B cell (primary cell): ENCODE measurements around the gene DLX2. TPM values are rescaled to one million over a fixed set of nuclear protein-coding genes. Genes with fewer than 3 reads are reported as not detected.

ENCODE experiments used
- ATAC-seq: fragments of 200-7000 bp; cut with Tn5 transposase; one replicate; pipeline ENCODE4 v1.10.0; 2021; ENCODE audit warnings: low read depth, mild to moderate bottlenecking, moderate number of reproducible peaks, moderate library complexity
- CTCF ChIA-PET: fragments of 350-600 bp; sonication (Branson Sonifier 250); formaldehyde crosslinking; loops from one replicate; lab custom pipeline; 2021; ENCODE audit warnings: antibody characterized with exemption, inconsistent platforms; lab: Charles Lee
- POLR2A ChIA-PET: fragments of 350-600 bp; sonication (Branson Sonifier 250); formaldehyde crosslinking; loops from one replicate; lab custom pipeline; 2021; ENCODE audit warnings: antibody characterized with exemption; lab: Charles Lee
- DNase-seq: peaks from one replicate; pipeline ENCODE4 v3.0.0; 2013
- H2AFZ ChIP-seq: 2 replicates; pipeline ENCODE4 v1.6.1; 2012; ENCODE audit warnings: mild to moderate bottlenecking, low read depth, low read length; ENCODE audit not compliant: insufficient read depth, poor library complexity, severe bottlenecking
- H3K27ac ChIP-seq, 2 donors: 1 replicate in 1 of 2; 2 replicates in 1 of 2; pipeline ENCODE4 v1.5.1; 2012 to 2013; ENCODE audit warnings: low read length in 2 of 2, mild to moderate bottlenecking in 2 of 2, moderate library complexity in 1 of 2
- H3K27me3 ChIP-seq, 4 experiments: fragments of 200-600 bp in 1 of 4; sonication (generic) in 1 of 4; replicated peaks in 1 of 4; 1 replicate in 2 of 4; 2 replicates in 2 of 4; pipeline versions ENCODE4 v1.6.1 to v1.7.0; 2013 to 2016; ENCODE audit warnings: low read length in 3 of 4, mild to moderate bottlenecking in 2 of 4, mixed read lengths in 1 of 4, moderate library complexity in 1 of 4; ENCODE audit not compliant: insufficient read depth in 4 of 4, control insufficient read depth in 3 of 4; ENCODE audit errors: control extremely low read depth in 1 of 4
- H3K36me3 ChIP-seq, 2 experiments: replicated peaks in 1 of 2; 1 replicate in 1 of 2; 2 replicates in 1 of 2; pipeline versions ENCODE4 v1.6.1 to v1.7.1; 2013; ENCODE audit warnings: low read length in 1 of 2; ENCODE audit not compliant: insufficient read depth in 2 of 2, control insufficient read depth in 1 of 2; ENCODE audit errors: control extremely low read depth in 1 of 2, extremely low read depth in 1 of 2
- H3K4me1 ChIP-seq, 2 donors: fragments of 200-600 bp in 1 of 2; sonication (generic) in 1 of 2; 1 replicate in 1 of 2; 2 replicates in 1 of 2; pipeline versions ENCODE4 v1.5.1 to v1.6.1; 2013 to 2017; ENCODE audit warnings: low read length in 2 of 2; ENCODE audit not compliant: control insufficient read depth in 2 of 2, insufficient read depth in 2 of 2
- H3K4me2 ChIP-seq: replicated peaks from 2 replicates; pipeline ENCODE3; 2012; ENCODE audit warnings: mild to moderate bottlenecking, low read depth, low read length; ENCODE audit not compliant: poor library complexity, severe bottlenecking
- H3K4me3 ChIP-seq, 5 experiments: fragments of 200-600 bp in 1 of 5; sonication (generic) in 1 of 5; 1 replicate in 3 of 5; 2 replicates in 2 of 5; pipeline versions ENCODE4 v1.5.1 to v1.7.0; 2011 to 2016; ENCODE audit warnings: low read length in 4 of 5, mild to moderate bottlenecking in 4 of 5, low read depth in 2 of 5, control low read depth in 1 of 5, moderate library complexity in 1 of 5; ENCODE audit not compliant: insufficient read depth in 1 of 5; ENCODE audit errors: control extremely low read depth in 1 of 5, extremely low read depth in 1 of 5
- H3K79me2 ChIP-seq: fragments of 200-600 bp; sonication (generic); one replicate; pipeline ENCODE4 v1.6.0; 2016; ENCODE audit warnings: low read length; ENCODE audit not compliant: control insufficient read depth, insufficient read depth
- H3K9ac ChIP-seq: fragments of 200-600 bp; sonication (generic); 2 replicates; pipeline ENCODE4 v1.6.1; 2017; ENCODE audit warnings: mild to moderate bottlenecking, low read length, moderate library complexity
- H3K9me3 ChIP-seq, 3 donors: one replicate each; pipeline versions ENCODE4 v1.6.1 to v1.7.1; 2013; ENCODE audit warnings: low read length in 2 of 3; ENCODE audit not compliant: control insufficient read depth in 2 of 3, insufficient read depth in 1 of 3; ENCODE audit errors: control extremely low read depth in 1 of 3
- H4K20me1 ChIP-seq: 2 replicates; pipeline ENCODE4 v1.6.0; 2012; ENCODE audit warnings: mild to moderate bottlenecking, low read length; ENCODE audit not compliant: insufficient read depth, control insufficient read depth, poor library complexity, severe bottlenecking
- H3K27ac Mint-ChIP-seq: one replicate; pipeline ENCODE4 v1.8.0; 2021; ENCODE audit warnings: mixed read lengths
- H3K27me3 Mint-ChIP-seq: one replicate; pipeline ENCODE4 v1.8.0; 2021; ENCODE audit warnings: mixed read lengths
- H3K4me1 Mint-ChIP-seq: one replicate; pipeline ENCODE4 v1.8.0; 2021; ENCODE audit warnings: mixed read lengths
- H3K4me3 Mint-ChIP-seq: one replicate; pipeline ENCODE4 v1.8.0; 2021; ENCODE audit warnings: mixed read lengths
- H3K9me3 Mint-ChIP-seq: one replicate; pipeline ENCODE4 v1.8.0; 2022; ENCODE audit warnings: mixed read lengths; ENCODE audit not compliant: insufficient read depth
- EZH2 ChIP-seq: IDR thresholded peaks from 2 replicates; pipeline ENCODE4 v1.6.1; 2012; ENCODE audit warnings: borderline replicate concordance, low read depth, mild to moderate bottlenecking, moderate library complexity, low read length; ENCODE audit not compliant: insufficient read depth, poor library complexity, severe bottlenecking
- WGBS: methylation state at CpG from one replicate; pipeline ENCODE4 v1.1.5; 2013; ENCODE audit warnings: missing lambda C conversion rate; ENCODE audit not compliant: insufficient coverage; 5-methylcytosine and 5-hydroxymethylcytosine counted together
- intact Hi-C: fragments of 100-400 bp; cut with micrococcal nuclease; formaldehyde crosslinking; loops from one replicate; pipeline ENCODE4 v1.10.0; 2022
- polyA plus RNA-seq: library from polyadenylated mRNA; depleted of rRNA; stranded (reverse); fragments of >200 nt; gene quantifications from 2 replicates; pipeline ENCODE4 v1.2.3, GENCODE V29; 2012
- total RNA-seq, 2 donors: library from RNA; stranded (reverse); fragments of 120-200 nt in 1 of 2; gene quantifications; 1 replicate in 1 of 2; 2 replicates in 1 of 2; pipeline versions ENCODE4 v1.2.3 to v1.2.4, GENCODE V29; 2013 to 2022
- TF ChIP-seq, protein P1 (sequence below): fragments of 200-600 bp; IDR thresholded peaks from one replicate; pipeline ENCODE4 v1.8.0; 2022; ENCODE audit warnings: antibody characterized with exemption, mild to moderate bottlenecking

DLX2 gene
- total and polyA plus RNA-seq, 2 donors (not counting 1 experiment from before 2014, with no cell fraction given): 0.13 to 0.52 TPM

DNA sequence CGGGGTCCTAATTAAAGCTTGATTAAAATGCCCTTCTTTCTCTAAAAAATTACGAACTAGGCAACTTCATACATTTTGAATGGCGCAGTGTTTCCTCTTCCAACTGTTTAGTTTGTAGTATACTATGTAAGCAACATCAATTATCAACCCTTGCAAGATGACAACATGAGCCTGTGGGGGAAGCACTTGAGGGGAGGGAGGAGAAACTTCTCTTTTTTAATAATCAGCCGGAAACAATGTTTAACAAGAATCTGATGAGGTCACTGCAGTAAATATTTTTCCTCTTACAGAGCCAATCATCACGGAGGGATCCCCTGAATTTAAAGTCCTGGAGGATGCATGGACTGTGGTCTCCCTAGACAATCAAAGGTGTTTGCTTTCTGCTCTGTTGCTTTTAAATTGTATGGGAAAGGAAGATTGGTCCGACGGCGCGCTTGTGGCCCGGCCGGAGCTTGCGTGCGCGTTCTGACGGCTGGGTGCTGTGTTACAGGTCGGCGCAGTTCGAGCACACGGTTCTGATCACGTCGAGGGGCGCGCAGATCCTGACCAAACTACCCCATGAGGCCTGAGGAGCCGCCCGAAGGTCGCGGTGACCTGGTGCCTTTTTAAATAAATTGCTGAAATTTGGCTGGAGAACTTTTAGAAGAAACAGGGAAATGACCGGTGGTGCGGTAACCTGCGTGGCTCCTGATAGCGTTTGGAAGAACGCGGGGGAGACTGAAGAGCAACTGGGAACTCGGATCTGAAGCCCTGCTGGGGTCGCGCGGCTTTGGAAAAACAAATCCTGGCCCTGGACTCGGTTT, 22.7 kb downstream of the DLX2 start:
- peaks cover 21% of the 10 kb centered on the region for H3K4me1 Mint-ChIP-seq
- H3K4me3 Mint-ChIP-seq: no peak overlapping the region
- Histone ChIP-seq H3K4me2 (peak overlapping the region; percentile 9), H3K27me3 (peaks cover 0 to 64% (median 60%) of the 10 kb centered on the region in 4 experiments), H2AFZ (no peak overlapping the region), H3K4me1 (peaks cover 35 to 50% of the 10 kb centered on the region in 2 donors), H4K20me1 (peaks cover 6% of the 10 kb centered on the region), H3K4me3 (no peak overlapping the region), H3K27ac (no peak overlapping the region), H3K9ac (no peak overlapping the region), H3K9me3 (peaks cover 0 to 59% (median 30%) of the 10 kb centered on the region in 3 donors), H3K79me2 (no peaks in the 10 kb centered on the region), H3K36me3 (no peaks in the 10 kb centered on the region)
- no peaks in the 10 kb centered on the region for H3K9me3 Mint-ChIP-seq
- TF ChIP-seq, protein P1, sequence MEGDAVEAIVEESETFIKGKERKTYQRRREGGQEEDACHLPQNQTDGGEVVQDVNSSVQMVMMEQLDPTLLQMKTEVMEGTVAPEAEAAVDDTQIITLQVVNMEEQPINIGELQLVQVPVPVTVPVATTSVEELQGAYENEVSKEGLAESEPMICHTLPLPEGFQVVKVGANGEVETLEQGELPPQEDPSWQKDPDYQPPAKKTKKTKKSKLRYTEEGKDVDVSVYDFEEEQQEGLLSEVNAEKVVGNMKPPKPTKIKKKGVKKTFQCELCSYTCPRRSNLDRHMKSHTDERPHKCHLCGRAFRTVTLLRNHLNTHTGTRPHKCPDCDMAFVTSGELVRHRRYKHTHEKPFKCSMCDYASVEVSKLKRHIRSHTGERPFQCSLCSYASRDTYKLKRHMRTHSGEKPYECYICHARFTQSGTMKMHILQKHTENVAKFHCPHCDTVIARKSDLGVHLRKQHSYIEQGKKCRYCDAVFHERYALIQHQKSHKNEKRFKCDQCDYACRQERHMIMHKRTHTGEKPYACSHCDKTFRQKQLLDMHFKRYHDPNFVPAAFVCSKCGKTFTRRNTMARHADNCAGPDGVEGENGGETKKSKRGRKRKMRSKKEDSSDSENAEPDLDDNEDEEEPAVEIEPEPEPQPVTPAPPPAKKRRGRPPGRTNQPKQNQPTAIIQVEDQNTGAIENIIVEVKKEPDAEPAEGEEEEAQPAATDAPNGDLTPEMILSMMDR: no peak
- peak; percentile 69 for TF ChIP-seq EZH2
- ChIA-PET POLR2A (no interaction called here), CTCF (no interaction called here)
- no peak for ATAC-seq
- 10% methylated on average over 32 of the region's 38 CpGs for WGBS
- H3K27ac Mint-ChIP-seq: peak overlapping the region; percentile 38
- peak; percentile 42 for DNase-seq
- H3K27me3 Mint-ChIP-seq: peaks cover 53% of the 10 kb centered on the region
- intact Hi-C loops: loop anchor here (5.0 kb wide), 1 partner anchor 32 kb away; no protein-coding TSS in a partner anchor

DNA sequence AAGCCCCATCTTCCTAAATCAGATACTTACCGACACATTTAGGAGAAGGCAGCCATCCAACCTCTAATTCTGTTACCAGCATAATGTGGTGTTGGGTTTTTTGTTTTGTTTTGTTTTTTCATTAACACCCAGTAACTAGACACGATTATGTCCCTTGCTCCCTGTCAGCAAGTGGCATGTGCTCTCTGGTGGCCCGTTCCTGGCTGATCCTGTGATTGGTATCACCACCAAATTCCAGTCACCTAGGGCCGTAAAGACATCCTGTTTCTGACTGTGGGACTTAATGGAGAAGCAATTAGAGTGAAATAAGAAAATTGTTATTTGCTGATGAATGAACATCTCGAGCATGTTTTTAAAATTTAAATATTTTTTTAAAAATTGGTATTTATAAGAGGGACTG, 23.3 kb downstream of the DLX2 start:
- Mint-ChIP-seq H3K9me3 (no peaks in the 10 kb centered on the region), H3K4me3 (no peak overlapping the region), H3K27me3 (peaks cover 53% of the 10 kb centered on the region), H3K4me1 (peaks cover 15% of the 10 kb centered on the region), H3K27ac (no peak overlapping the region)
- peaks cover 0 to 58% (median 54%) of the 10 kb centered on the region in 4 experiments for H3K27me3 ChIP-seq
- peaks cover 0 to 53% (median 30%) of the 10 kb centered on the region in 3 donors for H3K9me3 ChIP-seq
- WGBS: no CpG with 5 or more reads among the region's 5 CpGs
- DNase-seq (no peak), ATAC-seq (no peak)
- peaks cover 6% of the 10 kb centered on the region for H4K20me1 ChIP-seq
- no peak overlapping the region for H3K9ac ChIP-seq
- ChIA-PET POLR2A (no interaction called here), CTCF (no interaction called here)
- intact Hi-C loops: loop anchor here (5.0 kb wide), 1 partner anchor 33 kb away; no protein-coding TSS in a partner anchor
- TF ChIP-seq, protein P1: no peak
- no peak for TF ChIP-seq EZH2
- no peak overlapping the region for H3K4me2 ChIP-seq
- no peak overlapping the region for H3K27ac ChIP-seq
- H3K4me3 ChIP-seq: no peak overlapping the region
- peaks cover 29 to 43% of the 10 kb centered on the region in 2 donors for H3K4me1 ChIP-seq
- no peaks in the 10 kb centered on the region for H3K36me3 ChIP-seq
- H3K79me2 ChIP-seq: no peaks in the 10 kb centered on the region
- no peak overlapping the region for H2AFZ ChIP-seq
